Ovary (tissue), 3 donors: ENCODE data around the gene PIK3AP1.

Source experiments
- CTCF ChIP-seq, 3 donors: fragments of 450-650 bp in 2 of 3; fragments of 200-600 bp in 1 of 3; IDR thresholded peaks; one replicate each; pipeline versions ENCODE4 v1.5.1 to v1.8.0; 2016 to 2022; ENCODE audit warnings: antibody characterized with exemption in 3 of 3, mild to moderate bottlenecking in 1 of 3
- EP300 ChIP-seq: sonication (generic); formaldehyde crosslinking; IDR thresholded peaks from one replicate; pipeline ENCODE4 v1.6.1; 2017; ENCODE audit warnings: antibody characterized with exemption
- POLR2A ChIP-seq: fragments of 450-650 bp; IDR thresholded peaks from one replicate; pipeline ENCODE4 v1.6.1; 2017; ENCODE audit warnings: antibody characterized with exemption, mild to moderate bottlenecking, moderate library complexity
- donor health status: DM: no; HTN: no; CAD: no.

GRCh38 chr10:96656198-96656577, 64.1 kb downstream of the PIK3AP1 start:
- TF ChIP-seq CTCF (IDR thresholded peaks at IDR 0.05): no peak
- TF ChIP-seq POLR2A: no peak
- no peak for TF ChIP-seq EP300
